Activated naive CD4-positive, alpha-beta T cell treated with anti-CD3 and anti-CD28 coated beads, Interleukin-2, amount 10 ng/mL, durations not matched to agents 7 days and 5 days (primary cell): ENCODE measurements around the gene ACTN4.

Source experiments
- CTCF ChIA-PET: fragments of 350-600 bp; sonication (Branson Sonifier 250); formaldehyde crosslinking; loops from one replicate; lab custom pipeline; 2021; ENCODE audit warnings: antibody characterized with exemption; lab: Charles Lee
- DNase-seq: peaks from one replicate; pipeline ENCODE4 v3.0.0-alpha.2; 2020
- H3K27ac Mint-ChIP-seq: one replicate; pipeline ENCODE4 v1.8.0; 2021; ENCODE audit warnings: mild to moderate bottlenecking, moderate library complexity, mixed read lengths
- H3K27me3 Mint-ChIP-seq: one replicate; pipeline ENCODE4 v1.8.0; 2021; ENCODE audit warnings: mild to moderate bottlenecking, mixed read lengths
- H3K36me3 Mint-ChIP-seq: one replicate; pipeline ENCODE4 v1.8.0; 2021; ENCODE audit warnings: mixed read lengths
- H3K4me1 Mint-ChIP-seq: one replicate; pipeline ENCODE4 v1.8.0; 2021; ENCODE audit warnings: mixed read lengths
- H3K4me3 Mint-ChIP-seq: one replicate; pipeline ENCODE4 v1.8.0; 2021; ENCODE audit warnings: mild to moderate bottlenecking, moderate library complexity, mixed read lengths
- H3K9me3 Mint-ChIP-seq: one replicate; pipeline ENCODE4 v1.8.0; 2021; ENCODE audit warnings: mixed read lengths

Gene ACTN4

GRCh38 chr19:38704488-38705026, 57.1 kb downstream of the ACTN4 start:
- Mint-ChIP-seq H3K4me3 (no peak overlapping the region), H3K27ac (no peak overlapping the region), H3K27me3 (no peaks in the 10 kb centered on the region), H3K36me3 (peaks cover 48% of the 10 kb centered on the region), H3K9me3 (no peaks in the 10 kb centered on the region), H3K4me1 (peaks cover 1% of the 10 kb centered on the region)
- DNase-seq, result no peak
- CTCF ChIA-PET, result no interaction called here

DNA sequence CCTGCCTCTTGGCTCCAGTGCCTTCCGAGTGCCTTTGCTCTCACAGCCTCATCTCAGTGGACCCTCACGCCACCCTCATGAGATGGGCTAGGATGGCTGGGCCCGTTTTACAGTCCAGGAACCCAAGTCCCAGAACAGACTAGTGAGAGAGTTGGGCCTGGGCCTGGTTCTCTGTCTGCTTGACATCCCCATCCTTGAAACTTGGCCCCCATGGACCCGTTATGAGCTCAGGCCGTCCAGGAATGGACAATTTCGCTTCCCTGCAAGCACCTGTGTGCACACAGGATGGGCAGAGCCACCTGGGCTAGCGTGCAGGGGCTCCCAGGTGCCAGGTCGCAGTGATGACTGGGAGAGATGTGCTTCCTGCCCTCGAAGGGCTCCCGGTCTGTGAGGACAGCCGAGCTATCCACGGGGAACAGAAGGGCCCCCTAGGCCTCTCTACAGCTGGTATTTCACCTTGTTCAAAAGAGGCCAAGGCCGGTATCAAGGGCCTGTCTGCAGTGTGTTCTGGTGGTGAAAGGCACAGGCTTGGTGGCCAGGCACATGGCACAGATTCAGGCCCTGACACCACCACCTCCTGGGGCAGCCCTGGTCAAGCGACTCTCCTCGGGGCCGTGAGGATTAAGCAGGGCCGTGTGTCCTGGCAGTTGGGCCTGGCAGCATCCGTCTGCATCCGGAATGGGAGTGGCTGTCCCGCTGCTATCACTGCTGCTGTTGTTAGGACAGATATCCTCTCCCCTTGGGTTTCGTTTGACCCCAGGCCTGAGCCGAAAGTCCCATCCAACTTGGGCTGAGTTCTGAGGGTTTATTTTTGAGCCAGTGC, 58.0 kb downstream of the ACTN4 start:
- H3K4me1 Mint-ChIP-seq, result no peaks in the 10 kb centered on the region
- H3K4me3 Mint-ChIP-seq, result no peak overlapping the region
- no peaks in the 10 kb centered on the region for H3K9me3 Mint-ChIP-seq
- peak overlapping the region; percentile 42 for H3K27ac Mint-ChIP-seq
- H3K36me3 Mint-ChIP-seq, result peaks cover 49% of the 10 kb centered on the region
- CTCF ChIA-PET, result no interaction called here
- no peaks in the 10 kb centered on the region for H3K27me3 Mint-ChIP-seq
- DNase-seq, result no peak

- no peak for DNase-seq
- Mint-ChIP-seq H3K27me3 (no peaks in the 10 kb centered on the region), H3K27ac (no peak overlapping the region), H3K36me3 (peaks cover 52% of the 10 kb centered on the region), H3K4me1 (no peaks in the 10 kb centered on the region), H3K4me3 (no peak overlapping the region), H3K9me3 (no peaks in the 10 kb centered on the region)
- CTCF ChIA-PET, result no interaction called here
These were observed 59.5 kb downstream of the ACTN4 start for GRCh38 chr19:38706792-38707511.

DNA sequence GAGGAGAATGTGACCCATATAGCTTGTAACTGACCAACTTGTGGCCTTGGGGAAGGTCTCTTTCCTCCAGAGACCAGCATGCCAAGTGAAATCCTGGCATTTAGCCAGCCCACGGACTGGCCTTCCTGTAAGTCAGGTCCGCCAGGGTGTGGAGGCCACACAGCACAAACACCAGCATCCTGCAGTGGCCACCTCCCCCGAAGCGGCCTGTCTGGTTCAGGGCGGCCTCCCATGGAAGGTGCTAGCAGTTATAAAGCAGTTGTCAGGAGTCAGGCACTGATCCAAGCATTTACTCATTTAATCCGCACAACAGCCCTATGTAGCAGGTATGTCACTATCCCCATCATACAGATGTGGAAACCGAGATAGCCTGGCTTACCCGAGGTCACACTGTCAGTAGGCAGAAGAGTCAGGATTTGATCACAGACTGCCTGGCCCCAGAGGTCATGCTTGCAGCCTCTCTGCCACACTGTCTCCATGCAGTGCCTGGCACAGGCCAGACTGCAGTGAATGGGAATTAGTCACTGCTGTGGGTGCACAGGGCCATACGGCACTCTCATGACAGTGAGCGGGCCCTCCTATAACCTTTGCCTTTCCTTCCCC, 60.2 kb downstream of the ACTN4 start:
- Mint-ChIP-seq H3K4me3 (no peak overlapping the region), H3K27ac (no peak overlapping the region), H3K4me1 (no peaks in the 10 kb centered on the region), H3K36me3 (peaks cover 53% of the 10 kb centered on the region), H3K27me3 (no peaks in the 10 kb centered on the region), H3K9me3 (no peaks in the 10 kb centered on the region)
- no peak for DNase-seq
- CTCF ChIA-PET, result no interaction called here

- no peak for DNase-seq
- H3K9me3 Mint-ChIP-seq, result no peaks in the 10 kb centered on the region
- H3K4me1 Mint-ChIP-seq, result no peaks in the 10 kb centered on the region
- H3K27ac Mint-ChIP-seq, result peak overlapping the region; percentile 69
- CTCF ChIA-PET, result no interaction called here
- H3K27me3 Mint-ChIP-seq, result no peaks in the 10 kb centered on the region
- H3K36me3 Mint-ChIP-seq, result peaks cover 51% of the 10 kb centered on the region
- H3K4me3 Mint-ChIP-seq, result no peak overlapping the region
These were observed 61.1 kb downstream of the ACTN4 start for GRCh38 chr19:38708413-38709024.

DNA sequence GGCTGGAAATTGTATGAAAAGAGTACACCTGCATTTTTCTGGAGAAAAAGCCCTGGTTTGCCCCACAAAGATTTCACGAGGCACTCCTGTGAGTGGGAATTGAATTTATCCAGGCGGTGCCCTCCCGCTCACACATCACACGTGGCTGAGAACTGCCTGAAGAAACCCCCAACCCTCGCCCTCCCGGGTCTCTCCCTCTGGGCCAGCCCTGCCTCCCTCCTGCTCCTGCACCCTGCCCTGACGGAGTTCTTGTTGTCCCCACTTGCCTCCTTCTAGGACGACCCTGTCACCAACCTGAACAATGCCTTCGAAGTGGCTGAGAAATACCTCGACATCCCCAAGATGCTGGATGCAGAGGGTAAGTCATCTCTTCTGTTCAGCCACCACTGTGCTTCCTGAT, 61.7 kb downstream of the ACTN4 start:
- H3K4me3 Mint-ChIP-seq, result no peak overlapping the region
- peak overlapping the region; percentile 37 for H3K27ac Mint-ChIP-seq
- H3K36me3 Mint-ChIP-seq, result peaks cover 47% of the 10 kb centered on the region
- CTCF ChIA-PET, result no interaction called here
- no peaks in the 10 kb centered on the region for H3K9me3 Mint-ChIP-seq
- DNase-seq, result no peak
- no peaks in the 10 kb centered on the region for H3K27me3 Mint-ChIP-seq
- H3K4me1 Mint-ChIP-seq, result no peaks in the 10 kb centered on the region

GRCh38 chr19:38709671-38710415, 62.4 kb downstream of the ACTN4 start:
- DNase-seq, result no peak
- no peaks in the 10 kb centered on the region for H3K27me3 Mint-ChIP-seq
- CTCF ChIA-PET, result no interaction called here
- H3K9me3 Mint-ChIP-seq, result no peaks in the 10 kb centered on the region
- no peak overlapping the region for H3K27ac Mint-ChIP-seq
- no peaks in the 10 kb centered on the region for H3K4me1 Mint-ChIP-seq
- H3K36me3 Mint-ChIP-seq, result peaks cover 44% of the 10 kb centered on the region
- no peak overlapping the region for H3K4me3 Mint-ChIP-seq

DNA sequence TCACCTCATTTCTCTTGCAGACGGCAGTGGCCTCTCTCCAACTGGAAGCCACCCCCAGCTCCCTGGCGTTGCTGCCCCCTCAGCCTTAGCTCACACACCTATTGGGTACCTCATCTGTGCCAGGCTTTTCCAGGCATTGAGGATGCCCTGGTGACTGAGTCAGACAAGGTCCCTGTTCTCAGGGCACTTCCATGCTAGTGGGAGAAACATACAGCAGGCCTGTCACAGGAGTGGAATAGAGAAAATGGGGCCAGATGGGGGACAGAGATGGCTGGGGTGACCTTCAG, 62.9 kb downstream of the ACTN4 start:
- no peaks in the 10 kb centered on the region for H3K4me1 Mint-ChIP-seq
- H3K36me3 Mint-ChIP-seq, result peaks cover 41% of the 10 kb centered on the region
- no peaks in the 10 kb centered on the region for H3K9me3 Mint-ChIP-seq
- no peak overlapping the region for H3K4me3 Mint-ChIP-seq
- CTCF ChIA-PET, result no interaction called here
- H3K27me3 Mint-ChIP-seq, result no peaks in the 10 kb centered on the region
- H3K27ac Mint-ChIP-seq, result no peak overlapping the region
- no peak for DNase-seq

GRCh38 chr19:38710928-38711725, 63.7 kb downstream of the ACTN4 start:
- Mint-ChIP-seq H3K9me3 (no peaks in the 10 kb centered on the region), H3K36me3 (peaks cover 37% of the 10 kb centered on the region), H3K27me3 (no peaks in the 10 kb centered on the region), H3K4me1 (no peaks in the 10 kb centered on the region), H3K4me3 (no peak overlapping the region), H3K27ac (no peak overlapping the region)
- CTCF ChIA-PET, result interaction anchor here (0.6 kb wide), 1 partner anchor 45 kb away, joined by 4 read pairs; no protein-coding TSS in a partner anchor
- DNase-seq, result no peak

DNA sequence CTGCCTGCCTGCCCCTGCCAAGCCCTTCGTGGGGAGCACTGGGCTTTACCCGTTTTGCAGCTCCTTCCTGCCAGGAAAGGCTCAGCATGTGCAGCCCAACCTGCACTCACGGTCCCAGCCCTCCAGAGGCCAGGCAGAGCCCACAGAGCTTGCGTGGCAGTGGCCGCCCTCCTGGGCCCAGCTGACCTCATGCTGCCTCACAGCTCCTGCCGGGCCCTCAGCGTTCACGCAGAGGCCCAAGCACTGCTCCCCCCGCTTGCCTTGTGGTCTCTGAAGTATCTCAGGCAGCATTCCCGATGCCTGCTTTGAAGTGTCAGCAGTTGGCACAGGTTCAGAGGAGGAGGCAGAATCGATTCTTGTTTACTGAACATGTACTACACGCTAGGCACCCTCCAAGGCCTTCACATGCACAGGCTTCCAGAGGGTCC, 64.3 kb downstream of the ACTN4 start:
- peaks cover 38% of the 10 kb centered on the region for H3K36me3 Mint-ChIP-seq
- DNase-seq, result no peak
- no peak overlapping the region for H3K27ac Mint-ChIP-seq
- H3K4me1 Mint-ChIP-seq, result no peaks in the 10 kb centered on the region
- no peaks in the 10 kb centered on the region for H3K27me3 Mint-ChIP-seq
- H3K9me3 Mint-ChIP-seq, result no peaks in the 10 kb centered on the region
- CTCF ChIA-PET, result interaction anchor here (0.6 kb wide), 1 partner anchor 44 kb away, joined by 4 read pairs; no protein-coding TSS in a partner anchor
- no peak overlapping the region for H3K4me3 Mint-ChIP-seq

- no peak for DNase-seq
- no peak overlapping the region for H3K4me3 Mint-ChIP-seq
- H3K27ac Mint-ChIP-seq, result no peak overlapping the region
- H3K9me3 Mint-ChIP-seq, result no peaks in the 10 kb centered on the region
- CTCF ChIA-PET, result no interaction called here
- peaks cover 35% of the 10 kb centered on the region for H3K36me3 Mint-ChIP-seq
- H3K4me1 Mint-ChIP-seq, result no peaks in the 10 kb centered on the region
- H3K27me3 Mint-ChIP-seq, result no peaks in the 10 kb centered on the region
These were observed 64.8 kb downstream of the ACTN4 start for GRCh38 chr19:38712161-38712748.

DNA sequence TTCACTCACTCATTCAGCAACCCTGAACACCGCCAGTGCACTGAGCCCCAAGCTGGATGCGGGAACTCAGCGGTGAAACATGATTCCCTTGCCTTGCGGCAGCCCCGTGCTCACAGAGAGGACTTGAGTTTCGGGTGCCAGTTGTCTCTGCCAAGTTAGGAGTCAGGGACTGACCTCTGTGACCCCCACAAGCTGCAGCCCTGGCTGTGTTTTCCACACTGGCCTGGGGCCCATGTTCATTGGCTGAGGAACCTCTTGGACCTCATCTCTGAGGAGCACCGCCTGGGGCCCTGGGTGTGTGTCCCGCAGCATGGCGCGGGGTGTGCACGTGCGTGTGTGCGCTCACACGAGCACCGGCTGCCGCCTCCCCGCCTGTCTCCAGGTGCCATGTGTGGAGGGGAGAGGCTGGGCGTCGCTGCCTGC, 65.8 kb downstream of the ACTN4 start:
- Mint-ChIP-seq H3K27ac (no peak overlapping the region), H3K4me1 (no peaks in the 10 kb centered on the region), H3K27me3 (no peaks in the 10 kb centered on the region), H3K9me3 (no peaks in the 10 kb centered on the region), H3K4me3 (no peak overlapping the region), H3K36me3 (peaks cover 35% of the 10 kb centered on the region)
- no peak for DNase-seq
- CTCF ChIA-PET, result no interaction called here

DNA sequence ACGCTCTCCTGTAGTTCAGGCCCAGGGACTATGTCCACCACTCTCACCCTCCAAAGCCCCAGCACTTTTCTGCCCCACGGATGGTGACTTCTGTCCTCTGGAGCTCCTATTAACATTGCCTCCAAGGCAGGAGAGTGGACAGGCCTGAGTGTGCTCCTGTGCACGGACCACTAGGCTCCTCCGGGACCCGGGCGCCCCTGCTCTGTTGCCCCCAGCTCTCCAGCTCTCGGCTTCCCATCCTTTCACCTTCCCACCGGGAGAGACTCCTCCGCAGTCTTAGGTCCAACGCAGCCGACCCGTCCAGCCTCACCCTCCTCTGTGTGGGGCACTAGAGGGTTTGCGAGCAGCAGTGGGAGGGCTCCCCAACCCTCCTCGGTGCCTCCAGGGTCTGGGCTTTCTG, 66.4 kb downstream of the ACTN4 start:
- H3K4me1 Mint-ChIP-seq, result no peaks in the 10 kb centered on the region
- no peaks in the 10 kb centered on the region for H3K9me3 Mint-ChIP-seq
- CTCF ChIA-PET, result no interaction called here
- no peak for DNase-seq
- H3K27ac Mint-ChIP-seq, result no peak overlapping the region
- H3K27me3 Mint-ChIP-seq, result no peaks in the 10 kb centered on the region
- no peak overlapping the region for H3K4me3 Mint-ChIP-seq
- H3K36me3 Mint-ChIP-seq, result peaks cover 30% of the 10 kb centered on the region
